ENCODE results near the gene HCN2. TPM values are rescaled to one million over a fixed set of nuclear protein-coding genes. Genes with fewer than 3 reads are reported as not detected.
A peak's percentile ranks its signal among the peaks of the same experiment; 100 is the strongest.

The HCN2 gene
- total and polyA plus RNA-seq, 2 of the 13 experiments (the other 11 are each of a cell fraction or from before 2014, with no cell fraction given): 0.01 TPM; not detected in 1

GRCh38 chr19:554817-555216 lies 34.9 kb upstream of the HCN2 start:
- TF ChIP-seq HNRNPLL (IDR thresholded peaks at IDR 0.05; ENCODE audit: low read depth, low read length, poor library complexity, severe bottlenecking) (no peak), ZNF282 (IDR thresholded peaks at IDR 0.05; ENCODE audit: partially characterized antibody) (no peak), ZNF296 (CRISPR knock-in tag; conservative IDR thresholded peaks at IDR 0.05) (no peak), ZBTB38 (CRISPR knock-in tag; IDR thresholded peaks at IDR 0.05) (0 out of 2 replicates have a peak, but pooled peaks have one; percentile 36), HOXA7 (CRISPR knock-in tag; IDR thresholded peaks at IDR 0.05) (no peak), ARNTL (CRISPR knock-in tag; IDR thresholded peaks at IDR 0.05) (0 out of 2 replicates have a peak, but pooled peaks have one; percentile 23), BCLAF1 (IDR thresholded peaks at IDR 0.05) (no peak), ZNF274 (CRISPR knock-in tag; IDR thresholded peaks at IDR 0.05) (0 out of 2 replicates have a peak, but pooled peaks have one; percentile 19)
- TF ChIP-seq, protein P1, sequence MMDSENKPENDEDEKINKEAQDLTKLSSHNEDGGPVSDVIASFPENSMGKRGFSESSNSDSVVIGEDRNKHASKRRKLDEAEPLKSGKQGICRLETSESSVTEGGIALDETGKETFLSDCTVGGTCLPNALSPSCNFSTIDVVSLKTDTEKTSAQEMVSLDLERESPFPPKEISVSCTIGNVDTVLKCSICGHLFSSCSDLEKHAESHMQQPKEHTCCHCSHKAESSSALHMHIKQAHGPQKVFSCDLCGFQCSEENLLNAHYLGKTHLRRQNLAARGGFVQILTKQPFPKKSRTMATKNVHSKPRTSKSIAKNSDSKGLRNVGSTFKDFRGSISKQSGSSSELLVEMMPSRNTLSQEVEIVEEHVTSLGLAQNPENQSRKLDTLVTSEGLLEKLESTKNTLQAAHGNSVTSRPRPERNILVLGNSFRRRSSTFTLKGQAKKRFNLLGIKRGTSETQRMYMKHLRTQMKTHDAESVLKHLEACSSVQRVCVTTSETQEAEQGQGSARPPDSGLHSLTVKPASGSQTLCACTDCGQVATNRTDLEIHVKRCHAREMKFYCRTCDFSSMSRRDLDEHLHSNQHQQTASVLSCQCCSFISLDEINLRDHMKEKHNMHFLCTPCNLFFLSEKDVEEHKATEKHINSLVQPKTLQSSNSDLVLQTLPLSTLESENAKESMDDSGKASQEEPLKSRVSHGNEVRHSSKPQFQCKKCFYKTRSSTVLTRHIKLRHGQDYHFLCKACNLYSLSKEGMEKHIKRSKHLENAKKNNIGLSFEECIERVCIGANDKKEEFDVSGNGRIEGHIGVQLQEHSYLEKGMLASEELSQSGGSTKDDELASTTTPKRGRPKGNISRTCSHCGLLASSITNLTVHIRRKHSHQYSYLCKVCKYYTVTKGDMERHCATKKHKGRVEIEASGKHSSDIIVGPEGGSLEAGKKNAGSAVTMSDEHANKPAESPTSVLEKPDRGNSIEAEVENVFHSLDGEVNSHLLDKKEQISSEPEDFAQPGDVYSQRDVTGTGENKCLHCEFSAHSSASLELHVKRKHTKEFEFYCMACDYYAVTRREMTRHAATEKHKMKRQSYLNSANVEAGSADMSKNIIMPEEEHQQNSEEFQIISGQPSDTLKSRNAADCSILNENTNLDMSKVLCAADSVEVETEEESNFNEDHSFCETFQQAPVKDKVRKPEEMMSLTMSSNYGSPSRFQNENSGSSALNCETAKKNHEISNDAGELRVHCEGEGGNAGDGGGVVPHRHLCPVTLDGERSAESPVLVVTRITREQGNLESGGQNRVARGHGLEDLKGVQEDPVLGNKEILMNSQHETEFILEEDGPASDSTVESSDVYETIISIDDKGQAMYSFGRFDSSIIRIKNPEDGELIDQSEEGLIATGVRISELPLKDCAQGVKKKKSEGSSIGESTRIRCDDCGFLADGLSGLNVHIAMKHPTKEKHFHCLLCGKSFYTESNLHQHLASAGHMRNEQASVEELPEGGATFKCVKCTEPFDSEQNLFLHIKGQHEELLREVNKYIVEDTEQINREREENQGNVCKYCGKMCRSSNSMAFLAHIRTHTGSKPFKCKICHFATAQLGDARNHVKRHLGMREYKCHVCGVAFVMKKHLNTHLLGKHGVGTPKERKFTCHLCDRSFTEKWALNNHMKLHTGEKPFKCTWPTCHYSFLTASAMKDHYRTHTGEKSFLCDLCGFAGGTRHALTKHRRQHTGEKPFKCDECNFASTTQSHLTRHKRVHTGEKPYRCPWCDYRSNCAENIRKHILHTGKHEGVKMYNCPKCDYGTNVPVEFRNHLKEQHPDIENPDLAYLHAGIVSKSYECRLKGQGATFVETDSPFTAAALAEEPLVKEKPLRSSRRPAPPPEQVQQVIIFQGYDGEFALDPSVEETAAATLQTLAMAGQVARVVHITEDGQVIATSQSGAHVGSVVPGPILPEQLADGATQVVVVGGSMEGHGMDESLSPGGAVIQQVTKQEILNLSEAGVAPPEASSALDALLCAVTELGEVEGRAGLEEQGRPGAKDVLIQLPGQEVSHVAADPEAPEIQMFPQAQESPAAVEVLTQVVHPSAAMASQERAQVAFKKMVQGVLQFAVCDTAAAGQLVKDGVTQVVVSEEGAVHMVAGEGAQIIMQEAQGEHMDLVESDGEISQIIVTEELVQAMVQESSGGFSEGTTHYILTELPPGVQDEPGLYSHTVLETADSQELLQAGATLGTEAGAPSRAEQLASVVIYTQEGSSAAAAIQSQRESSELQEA (CRISPR knock-in tag; IDR thresholded peaks at IDR 0.05; ENCODE audit: not compliant biosample characterization): peak; percentile 32
- TF ChIP-seq, protein P2, sequence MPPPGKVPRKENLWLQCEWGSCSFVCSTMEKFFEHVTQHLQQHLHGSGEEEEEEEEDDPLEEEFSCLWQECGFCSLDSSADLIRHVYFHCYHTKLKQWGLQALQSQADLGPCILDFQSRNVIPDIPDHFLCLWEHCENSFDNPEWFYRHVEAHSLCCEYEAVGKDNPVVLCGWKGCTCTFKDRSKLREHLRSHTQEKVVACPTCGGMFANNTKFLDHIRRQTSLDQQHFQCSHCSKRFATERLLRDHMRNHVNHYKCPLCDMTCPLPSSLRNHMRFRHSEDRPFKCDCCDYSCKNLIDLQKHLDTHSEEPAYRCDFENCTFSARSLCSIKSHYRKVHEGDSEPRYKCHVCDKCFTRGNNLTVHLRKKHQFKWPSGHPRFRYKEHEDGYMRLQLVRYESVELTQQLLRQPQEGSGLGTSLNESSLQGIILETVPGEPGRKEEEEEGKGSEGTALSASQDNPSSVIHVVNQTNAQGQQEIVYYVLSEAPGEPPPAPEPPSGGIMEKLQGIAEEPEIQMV (CRISPR knock-in tag; IDR thresholded peaks at IDR 0.05; ENCODE audit: low read depth): no peak
- no peaks in the 10 kb centered on the region for H3K79me2 ChIP-seq (ENCODE audit: insufficient read depth, low read length)
- FAIRE-seq (no peak), DNase-seq (ENCODE audit: low spot score) (no peak), ATAC-seq (no peak)
- ChIA-PET POLR2A (interaction anchor here (1.1 to 3.8 kb wide), 6 partner anchors 17 to 184 kb away, joined by 6 to 45 read pairs (median 9); partner anchors contain the start of gene BSG), CTCF (ENCODE audit: low intra/inter-chr PET ratio, low total read pairs) (no interaction called here)
- H3K4me3 ChIP-seq (replicated peaks in 1 of 3; ENCODE audit: insufficient read depth in 1 of 3, low read depth in 2 of 3, low read length in 3 of 3): no peak overlapping the region
- peak overlapping the region; percentile 36; the same call in 1 of the 2 replicates for H3K4me2 ChIP-seq (ENCODE audit: low read depth, low read length)
- no peak overlapping the region for H3K9ac ChIP-seq (ENCODE audit: insufficient read depth, low read depth, low read length)
- no peaks in the 10 kb centered on the region for H4K20me1 ChIP-seq (ENCODE audit: insufficient read depth, low read length)
- in situ Hi-C loops (cut with HindIII; ENCODE audit: extremely low pct_ligation_motif_present, low pct_unique_long_range_greater_than_20kb) (loop anchor here (5.0 kb wide), 1 partner anchor 32 kb away; the partner anchor contains the start of gene HCN2), intact Hi-C loops (cut with micrococcal nuclease; ENCODE audit: unreplicated experiment) (no loop called here)
- WGBS (ENCODE audit: low lambda C conversion rate): 36% methylated on average over 15 of the region's 20 CpGs
- no peak overlapping the region for H3K27ac ChIP-seq (ENCODE audit: extremely low read length, insufficient read depth, low read length)
- H3K9me3 ChIP-seq (ENCODE audit: low read length): no peaks in the 10 kb centered on the region
- H3K4me1 ChIP-seq (ENCODE audit: insufficient read depth, low read length): peaks cover 66% of the 10 kb centered on the region
- H3K27me3 ChIP-seq (ENCODE audit: control insufficient read depth in 1 of 2, insufficient read depth in 2 of 2, low read length in 2 of 2): peaks cover 3% of the 10 kb centered on the region in 2 experiments; a peak in 2 of 5 replicates
- no peak overlapping the region for H2AFZ ChIP-seq (ENCODE audit: low read length)
- no peaks in the 10 kb centered on the region for H3K36me3 ChIP-seq (replicated peaks in 1 of 2; ENCODE audit: control insufficient read depth in 1 of 2, insufficient read depth in 2 of 2, low read length in 2 of 2)
- BruUV-seq (replicated peaks): no TSS peak

Measured in HepG2 (cell line).